Fibroblast of skin of left quadriceps (primary cell): ENCODE measurements around the gene CLHC1.
"Not testable (repeated sequence)": the region's sequence is repeated elsewhere in the genome, so short reads cannot be mapped to it uniquely, and the experiment has no call there.

Source experiments
- DNase-seq, 2 experiments: peaks; one replicate each; pipeline ENCODE4 v3.0.0-alpha.2; 2013; ENCODE audit warnings: low read depth in 2 of 2

Gene CLHC1

GRCh38 chr2:55232863-55233657, 967 bp upstream of the CLHC1 start:
- no peak for DNase-seq

DNA sequence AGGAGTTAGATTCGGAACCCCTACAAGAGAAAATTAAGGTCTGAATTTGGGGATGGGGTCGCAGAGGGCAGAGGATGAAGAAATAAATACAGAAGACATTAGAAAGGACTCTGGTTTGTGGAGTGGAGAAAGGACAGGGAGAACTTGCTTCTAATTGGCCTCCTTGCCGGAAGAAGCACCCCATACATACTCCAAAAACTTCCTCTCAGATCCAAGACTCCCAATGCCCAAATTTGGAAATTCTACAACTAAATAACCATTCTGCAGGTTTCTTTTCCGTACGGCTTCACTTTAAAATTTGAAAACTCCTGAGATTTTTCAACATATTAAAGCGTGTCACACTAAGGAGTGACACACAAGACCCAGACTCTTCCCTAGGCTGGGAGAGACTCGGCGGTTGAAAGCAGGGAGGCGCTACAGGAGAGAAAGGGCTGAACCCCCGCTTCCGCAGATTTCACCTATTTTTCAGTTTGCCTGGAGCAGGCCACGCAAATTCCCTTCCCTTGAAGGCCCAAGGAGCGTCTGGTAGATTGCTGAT, 478 bp downstream of the CLHC1 start:
- DNase-seq = no peak

GRCh38 chr2:55230551-55230950, 1.5 kb downstream of the CLHC1 start:
- DNase-seq = no peak

DNA sequence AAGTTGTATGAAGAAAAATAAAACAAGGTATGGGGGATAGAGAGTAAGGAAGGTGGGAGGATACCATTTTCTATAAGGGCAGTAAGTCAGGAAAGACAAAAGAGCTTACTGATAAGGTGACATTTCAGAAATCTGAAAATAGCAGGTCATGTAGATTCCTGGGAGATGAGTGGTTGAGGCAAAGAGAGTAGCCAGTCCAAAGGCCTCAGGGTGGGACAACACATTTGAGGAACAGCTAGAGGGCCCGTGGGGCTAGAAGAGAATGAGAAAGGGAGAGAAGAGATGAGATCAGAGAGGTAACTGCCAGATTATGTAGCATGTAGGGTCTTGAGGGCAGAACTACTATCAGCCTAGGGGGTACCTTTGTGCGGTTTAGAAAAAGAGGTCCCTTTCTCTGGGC, 2.9 kb downstream of the CLHC1 start:
- no peak for DNase-seq

GRCh38 chr2:55228226-55228563, 3.9 kb downstream of the CLHC1 start:
- DNase-seq = no peak

DNA sequence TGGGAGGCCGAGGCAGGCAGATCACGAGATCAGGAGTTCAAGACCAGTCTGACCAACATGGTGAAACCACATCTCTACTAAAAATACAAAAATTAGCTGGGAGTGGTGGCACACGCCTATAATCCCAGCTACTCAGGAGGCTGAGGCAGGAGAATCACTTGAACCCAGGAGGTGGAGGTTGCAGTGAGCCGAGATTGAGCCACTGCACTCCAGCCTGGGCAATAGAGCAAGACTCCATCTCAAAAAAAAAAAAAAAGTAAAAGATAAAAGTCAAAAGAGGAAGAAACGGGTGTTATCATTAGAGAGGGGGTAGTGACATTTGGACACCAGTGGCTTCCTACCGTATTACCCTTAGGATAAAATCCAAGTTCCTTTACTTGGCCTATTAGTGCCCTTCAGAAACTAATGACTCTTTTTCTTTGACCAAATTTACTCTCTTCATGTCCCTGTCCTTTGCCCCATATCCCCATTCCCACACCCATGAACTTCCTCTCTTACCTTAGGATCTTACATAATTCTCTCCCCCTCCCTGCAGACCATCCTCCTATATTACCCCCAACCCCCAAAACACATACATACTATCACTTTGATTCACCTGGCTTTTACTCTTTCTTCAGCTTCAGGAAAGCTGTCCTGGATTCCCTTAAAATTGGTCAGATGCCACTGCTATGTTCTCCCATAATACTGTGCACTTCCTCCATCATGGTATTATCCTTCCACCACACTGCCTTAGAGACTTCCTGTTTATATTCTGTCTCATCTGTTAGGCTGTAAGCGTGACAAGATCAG, 4.5 kb downstream of the CLHC1 start:
- not testable (repeated sequence) for DNase-seq

GRCh38 chr2:55225481-55226020, 6.5 kb downstream of the CLHC1 start:
- no peak for DNase-seq

DNA sequence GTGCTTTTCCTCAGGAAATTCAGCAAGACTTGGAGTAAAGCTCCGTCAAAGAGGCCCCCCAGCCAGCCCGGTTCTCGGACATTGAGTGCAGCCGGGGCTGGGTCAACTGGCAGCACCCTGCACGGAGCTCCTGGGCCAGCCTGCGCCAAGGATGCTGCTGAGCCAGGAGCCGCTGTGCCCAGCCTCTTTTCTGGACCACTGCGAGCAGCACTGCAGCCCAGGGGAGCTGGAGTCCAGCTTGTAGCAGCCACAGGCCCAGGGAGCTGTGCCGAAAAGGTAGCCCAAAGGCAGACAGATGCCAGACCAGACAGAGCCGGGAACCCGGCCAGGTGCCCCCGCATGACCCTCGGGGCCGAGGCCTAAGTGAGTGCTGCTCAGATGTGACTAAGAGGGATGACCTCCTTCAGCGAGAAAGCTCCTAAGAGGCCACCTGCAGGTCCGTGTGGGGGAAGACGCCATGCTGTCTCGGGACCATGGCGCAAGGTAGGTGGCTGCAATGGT, 7.3 kb downstream of the CLHC1 start:
- no peak for DNase-seq

DNA sequence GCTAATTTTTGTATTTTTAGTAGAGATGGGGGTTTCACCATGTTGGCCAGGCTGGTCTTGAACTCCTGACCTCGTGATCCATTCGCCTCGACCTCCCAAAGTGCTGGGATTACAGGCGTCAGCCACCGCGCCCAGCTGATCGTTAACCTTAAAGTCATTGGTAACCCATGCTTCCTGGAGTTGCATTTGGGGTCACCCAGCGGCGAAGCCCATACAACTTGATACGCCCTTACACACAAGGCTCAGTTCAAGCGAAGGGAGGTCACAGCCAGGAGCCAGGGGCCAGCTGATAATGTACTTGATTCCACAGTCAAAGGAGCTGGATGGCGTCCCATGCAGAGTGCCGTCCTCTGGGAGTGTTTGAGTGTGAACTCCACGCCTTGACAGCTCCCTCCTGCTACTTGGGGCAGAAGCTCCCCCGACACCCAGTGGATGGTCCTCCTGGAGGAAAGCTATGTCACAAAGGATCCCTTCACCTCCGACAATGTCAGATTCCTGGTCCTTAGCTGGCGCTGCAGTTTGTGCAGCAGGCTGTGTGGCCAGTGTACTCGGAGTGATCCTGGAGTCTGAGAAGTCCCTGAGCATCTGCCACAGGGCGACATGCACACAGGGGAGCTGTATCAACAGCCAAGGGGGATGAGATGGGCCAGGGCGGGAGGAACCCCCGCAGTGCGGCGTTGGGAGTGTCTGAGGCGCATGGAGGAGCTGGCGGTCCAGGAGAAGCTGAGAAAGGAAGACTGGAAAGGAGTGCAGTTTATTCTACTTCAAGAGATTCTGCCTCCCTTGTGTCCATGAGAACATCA, 7.9 kb downstream of the CLHC1 start:
- no peak for DNase-seq

- DNase-seq = no peak
These were observed 18.3 kb downstream of the CLHC1 start for GRCh38 chr2:55213822-55214221.

DNA sequence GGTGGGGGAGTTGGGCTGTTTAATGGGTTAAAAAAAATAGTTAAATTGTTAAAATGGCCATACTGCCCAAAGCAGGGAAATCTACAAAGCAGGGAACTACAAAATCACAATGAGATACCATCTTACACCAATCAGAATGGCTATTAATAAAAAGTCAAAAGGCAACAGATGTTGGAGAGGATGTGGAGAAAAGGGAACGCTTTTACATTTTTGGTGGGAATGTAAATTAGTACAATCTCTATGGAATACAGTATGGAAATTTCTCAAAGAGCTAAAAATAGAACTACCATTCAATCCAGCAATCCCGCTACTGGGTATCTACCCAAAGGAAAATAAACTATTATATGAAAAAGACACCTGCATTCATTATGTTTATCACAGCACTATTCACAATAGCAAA, 27.1 kb downstream of the CLHC1 start:
- DNase-seq = no peak

- no peak for DNase-seq
These were observed 27.6 kb downstream of the CLHC1 start for GRCh38 chr2:55204536-55204935.

- DNase-seq = no peak
These were observed 31.7 kb downstream of the CLHC1 start for GRCh38 chr2:55200416-55200815.

GRCh38 chr2:55196526-55196925, 35.6 kb downstream of the CLHC1 start:
- no peak for DNase-seq

- DNase-seq = not testable (repeated sequence)
These were observed 40.2 kb downstream of the CLHC1 start for GRCh38 chr2:55191888-55192287.

GRCh38 chr2:55186837-55187236, 45.3 kb downstream of the CLHC1 start:
- not testable (repeated sequence) for DNase-seq

- no peak for DNase-seq
These were observed 51.7 kb downstream of the CLHC1 start for GRCh38 chr2:55180374-55180773.

DNA sequence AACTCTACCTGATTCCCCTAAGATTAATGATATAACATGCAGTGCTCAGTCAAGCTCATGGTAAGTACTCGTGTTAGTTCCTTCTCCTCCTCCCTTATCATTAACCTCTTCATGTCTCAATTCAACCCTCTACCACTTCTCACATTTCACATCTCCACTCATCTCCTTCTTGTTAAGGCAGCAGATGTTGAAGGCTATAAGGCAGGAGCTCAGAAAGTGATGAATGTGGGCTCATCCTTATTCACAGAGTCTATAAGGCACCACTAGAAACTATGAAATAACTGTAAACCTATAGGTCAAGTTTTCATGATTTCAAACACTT, 56.0 kb downstream of the CLHC1 start:
- DNase-seq = no peak

GRCh38 chr2:55175254-55176093, 56.6 kb downstream of the CLHC1 start:
- DNase-seq = peak; percentile 46 to 52

GRCh38 chr2:55173438-55174054, 58.5 kb downstream of the CLHC1 start:
- DNase-seq = no peak
